HepG2 (cell line): Measurements from ENCODE around the gene WDCP. TPM values are rescaled to one million over a fixed set of nuclear protein-coding genes. Genes with fewer than 3 reads are reported as not detected.

Experiments used
- AHR ChIP-seq: IDR thresholded peaks from 2 replicates; pipeline ENCODE4 v1.6.1; 2018; ENCODE audit warnings: missing genetic modification reagents, missing compliant biosample characterization
- ARHGAP35 ChIP-seq: sonication (generic); formaldehyde crosslinking; IDR thresholded peaks from 2 replicates; pipeline ENCODE4 v1.9.0; 2022; ENCODE audit warnings: mild to moderate bottlenecking, inconsistent platforms, moderate library complexity, missing genetic modification reagents, borderline replicate concordance
- CHD2 ChIP-seq: IDR thresholded peaks from 2 replicates; pipeline ENCODE4 v1.6.1; 2011; ENCODE audit warnings: low read depth, low read length, improper control_type of control experiment
- MEIS1 ChIP-seq: sonication (generic); formaldehyde crosslinking; IDR thresholded peaks from 2 replicates; pipeline ENCODE4 v1.9.0; 2021; ENCODE audit warnings: mild to moderate bottlenecking, missing genetic modification reagents, moderate library complexity, borderline replicate concordance
- NFKB2 ChIP-seq: sonication (generic); formaldehyde crosslinking; IDR thresholded peaks from 2 replicates; pipeline ENCODE4 v1.4.0; 2020; ENCODE audit warnings: missing genetic modification reagents, borderline replicate concordance
- NRL ChIP-seq: sonication (generic); formaldehyde crosslinking; IDR thresholded peaks from 2 replicates; pipeline ENCODE4 v1.5.0; 2020; ENCODE audit warnings: missing genetic modification reagents, mild to moderate bottlenecking, moderate library complexity, borderline replicate concordance
- PAXIP1 ChIP-seq: sonication (generic); formaldehyde crosslinking; conservative IDR thresholded peaks from 2 replicates; pipeline ENCODE4 v1.4.0; 2020; ENCODE audit warnings: mild to moderate bottlenecking, missing genetic modification reagents, moderate library complexity
- RFXANK ChIP-seq: IDR thresholded peaks from 2 replicates; pipeline ENCODE4 v1.6.1; 2016
- TARDBP ChIP-seq: sonication (generic); formaldehyde crosslinking; IDR thresholded peaks from 2 replicates; pipeline ENCODE4 v1.8.0; 2022; ENCODE audit warnings: mild to moderate bottlenecking, missing genetic modification reagents
- TP53 ChIP-seq: sonication (generic); formaldehyde crosslinking; conservative IDR thresholded peaks from 2 replicates; pipeline ENCODE4 v1.4.0; 2020; ENCODE audit warnings: missing genetic modification reagents
- ZBTB7A ChIP-seq: sonication (generic); formaldehyde crosslinking; IDR thresholded peaks from 2 replicates; pipeline ENCODE4 v1.8.0; 2022; ENCODE audit warnings: mild to moderate bottlenecking, missing genetic modification reagents
- ZBTB7B ChIP-seq: sonication (generic); formaldehyde crosslinking; IDR thresholded peaks from 2 replicates; pipeline ENCODE4 v1.4.0; 2020; ENCODE audit warnings: missing genetic modification reagents
- ZBTB8A ChIP-seq: sonication (generic); formaldehyde crosslinking; IDR thresholded peaks from 2 replicates; pipeline ENCODE4 v1.4.0; 2020; ENCODE audit warnings: mild to moderate bottlenecking, low read depth, missing genetic modification reagents, borderline replicate concordance
- ZNF18 ChIP-seq: sonication (generic); formaldehyde crosslinking; IDR thresholded peaks from 2 replicates; pipeline ENCODE4 v1.8.0; 2022; ENCODE audit warnings: mild to moderate bottlenecking, missing genetic modification reagents; ENCODE audit not compliant: insufficient replicate concordance
- ZNF3 ChIP-seq: IDR thresholded peaks from 2 replicates; pipeline ENCODE4 v1.7.0; 2017; ENCODE audit warnings: inconsistent platforms
- ZNF432 ChIP-seq: sonication (generic); formaldehyde crosslinking; IDR thresholded peaks from 2 replicates; pipeline ENCODE4 v1.5.0; 2020; ENCODE audit warnings: missing genetic modification reagents, mild to moderate bottlenecking, borderline replicate concordance
- ZNF562 ChIP-seq: sonication (generic); formaldehyde crosslinking; IDR thresholded peaks from 2 replicates; pipeline ENCODE4 v1.8.0; 2022; ENCODE audit warnings: missing genetic modification reagents, borderline replicate concordance
- polyA plus RNA-seq, 8 experiments: library from polyadenylated mRNA; depleted of rRNA in 3 of 8; stranded (reverse) in 7 of 8; unstranded in 1 of 8; fragments of >200 nt; fragmentation: Illumina TruSeq in 4 of 8; extraction: Trizol in 4 of 8; gene quantifications; 2 replicates each; pipeline versions ENCODE4 v1.2.1 to v1.2.3, GENCODE V29; 2011 to 2016; ENCODE audit warnings: low read depth in 4 of 8, missing spikeins in 1 of 8, mixed read lengths in 1 of 8; ENCODE audit not compliant: insufficient read depth in 1 of 8
- total RNA-seq, 5 experiments: library from RNA; depleted of rRNA; stranded (reverse); fragments of >200 nt; fragmentation: Illumina TruSeq; extraction: Trizol; gene quantifications; 2 replicates each; pipeline ENCODE4 v1.2.3, GENCODE V29; 2016; ENCODE audit warnings: low read depth in 1 of 5
- TF ChIP-seq, protein P1 (sequence below): sonication (generic); formaldehyde crosslinking; IDR thresholded peaks from 2 replicates; pipeline ENCODE4 v1.4.0; 2020; ENCODE audit warnings: missing genetic modification reagents, borderline replicate concordance

The WDCP gene
- total and polyA plus RNA-seq, 2 of the 13 experiments (the other 11 are each of a cell fraction or from before 2014, with no cell fraction given) = 17.4 to 22.6 TPM

DNA sequence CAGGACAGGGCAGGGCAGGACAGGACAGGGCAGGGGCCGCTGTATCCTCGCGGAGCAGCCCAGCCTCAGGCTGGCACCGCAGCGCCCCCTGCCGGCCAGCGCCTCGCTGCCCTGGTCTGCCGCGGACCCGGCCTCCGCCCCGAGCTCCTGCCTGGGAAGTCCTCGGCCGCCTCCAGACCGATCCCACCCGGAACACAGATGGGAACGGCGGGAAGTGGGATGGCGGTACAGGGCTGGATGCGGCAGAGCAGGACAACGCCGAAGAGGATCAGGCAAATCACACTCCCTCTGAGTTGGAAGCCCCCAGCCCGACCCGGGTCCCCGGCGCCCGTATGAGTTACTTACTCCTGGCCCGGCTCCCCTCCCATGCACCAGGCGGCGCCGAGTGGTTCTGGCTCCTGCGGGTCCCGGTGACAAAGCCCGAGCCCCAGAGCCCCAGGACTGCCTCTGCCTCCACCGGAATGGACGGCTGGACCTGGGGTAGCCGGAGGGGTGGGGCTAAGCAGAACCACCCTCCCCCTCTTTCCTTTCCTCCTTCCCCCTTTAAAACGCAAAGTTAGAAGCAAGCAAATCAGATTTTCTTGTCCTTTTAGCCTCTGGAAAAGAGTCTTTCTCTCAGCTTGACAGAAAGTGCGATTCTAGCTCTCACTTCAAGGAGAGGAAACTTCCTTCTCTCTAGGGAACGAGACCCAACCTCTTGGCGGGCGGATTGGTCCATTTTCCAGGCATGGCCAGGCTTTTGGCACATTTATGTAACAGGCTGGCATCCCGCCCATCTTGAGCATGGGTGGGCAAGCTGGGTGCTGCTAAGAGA is 37.4 kb upstream of the WDCP start, which contains the start of gene TP53I3 (continued):
- TF ChIP-seq ZNF18 (CRISPR knock-in tag) (peak; percentile 91), ZNF432 (no peak), ZBTB8A (0 out of 2 replicates have a peak, but pooled peaks have one; percentile 5), MEIS1 (CRISPR knock-in tag) (peak; percentile 77; the same call in 1 of the 2 replicates), ZNF3 (0 out of 2 replicates have a peak, but pooled peaks have one; percentile 33), CHD2 (0 out of 2 replicates have a peak, but pooled peaks have one; percentile 17), AHR (CRISPR knock-in tag) (no peak), ZBTB7A (peak; percentile 62; the same call in 1 of the 2 replicates), RFXANK (CRISPR knock-in tag) (0 out of 2 replicates have a peak, but pooled peaks have one; percentile 62), NFKB2 (CRISPR knock-in tag) (peak; percentile 93; the same call in 1 of the 2 replicates), TARDBP (CRISPR knock-in tag) (peak; percentile 92; the same call in 1 of the 2 replicates), PAXIP1 (CRISPR knock-in tag) (peak; percentile 43; the same call in 1 of the 2 replicates), ZBTB7B (CRISPR knock-in tag) (peak; percentile 46; the same call in 1 of the 2 replicates), ARHGAP35 (CRISPR knock-in tag) (0 out of 2 replicates have a peak, but pooled peaks have one; percentile 47), ZNF562 (0 out of 2 replicates have a peak, but pooled peaks have one; percentile 47), TP53 (CRISPR knock-in tag) (no peak), NRL (peak; percentile 61)
- TF ChIP-seq, protein P1, sequence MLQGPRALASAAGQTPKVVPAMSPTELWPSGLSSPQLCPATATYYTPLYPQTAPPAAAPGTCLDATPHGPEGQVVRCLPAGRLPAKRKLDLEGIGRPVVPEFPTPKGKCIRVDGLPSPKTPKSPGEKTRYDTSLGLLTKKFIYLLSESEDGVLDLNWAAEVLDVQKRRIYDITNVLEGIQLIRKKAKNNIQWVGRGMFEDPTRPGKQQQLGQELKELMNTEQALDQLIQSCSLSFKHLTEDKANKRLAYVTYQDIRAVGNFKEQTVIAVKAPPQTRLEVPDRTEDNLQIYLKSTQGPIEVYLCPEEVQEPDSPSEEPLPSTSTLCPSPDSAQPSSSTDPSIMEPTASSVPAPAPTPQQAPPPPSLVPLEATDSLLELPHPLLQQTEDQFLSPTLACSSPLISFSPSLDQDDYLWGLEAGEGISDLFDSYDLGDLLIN (CRISPR knock-in tag) = no peak
